Measurements from ENCODE around the gene LCOR. TPM values are rescaled to one million over a fixed set of nuclear protein-coding genes. Genes with fewer than 3 reads are reported as not detected.

The LCOR gene
- polyA plus RNA-seq, 2 donors = 2.9 to 5.9 TPM

DNA sequence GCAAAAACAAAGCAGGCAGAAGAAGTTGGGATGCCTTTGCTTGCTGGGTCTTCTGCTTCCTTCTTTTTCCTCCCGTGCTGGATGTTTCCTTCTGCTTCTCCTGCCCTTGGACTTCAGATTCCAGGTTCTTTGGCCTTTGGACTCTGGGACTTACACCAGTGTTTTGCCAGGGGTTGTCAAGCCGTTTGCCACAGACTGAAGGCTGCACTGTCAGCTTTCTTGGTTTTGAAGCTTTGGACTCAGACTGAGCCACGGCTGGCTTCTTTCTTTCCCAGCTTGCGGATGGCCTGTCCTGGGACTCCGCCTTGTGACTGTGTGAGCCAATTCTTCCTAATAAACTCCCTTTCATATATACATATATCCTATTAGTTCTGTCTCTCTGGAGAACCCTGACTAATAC lies 11.3 kb upstream of the LCOR start:
- whole genome bisulfite sequencing, 2 donors = 71 to 73% methylated on average over 5 of the region's 5 CpGs
- Histone ChIP-seq H3K36me3 (ENCODE audit: control insufficient read depth in 2 of 2, insufficient read depth in 2 of 2, low read length in 1 of 2) (no peaks in the 10 kb centered on the region), H3K9me3 (ENCODE audit: control insufficient read depth in 2 of 2, insufficient read depth in 1 of 2, low read depth in 1 of 2, low read length in 1 of 2) (no peaks in the 10 kb centered on the region), H3K4me1 (ENCODE audit: control insufficient read depth in 2 of 2, insufficient read depth in 2 of 2, low read length in 1 of 2) (no peaks in the 10 kb centered on the region), H3K27ac (ENCODE audit: low read depth in 2 of 2, low read length in 1 of 2) (no peak overlapping the region), H3K4me3 (ENCODE audit: low read depth in 1 of 2, low read length in 2 of 2) (no peak overlapping the region), H3K27me3 (ENCODE audit: control insufficient read depth in 1 of 2, insufficient read depth in 2 of 2, low read length in 2 of 2) (no peaks in the 10 kb centered on the region)

GRCh38 chr10:96826438-96826837 lies 5.7 kb upstream of the LCOR start:
- 71 to 82% methylated on average over 1 of the region's 1 CpG for WGBS, 2 donors
- Histone ChIP-seq H3K36me3 (ENCODE audit: control insufficient read depth in 2 of 2, insufficient read depth in 2 of 2, low read length in 1 of 2) (no peaks in the 10 kb centered on the region), H3K9me3 (ENCODE audit: control insufficient read depth in 2 of 2, insufficient read depth in 1 of 2, low read depth in 1 of 2, low read length in 1 of 2) (no peaks in the 10 kb centered on the region), H3K27ac (ENCODE audit: low read depth in 2 of 2, low read length in 1 of 2) (no peak overlapping the region), H3K27me3 (ENCODE audit: control insufficient read depth in 1 of 2, insufficient read depth in 2 of 2, low read length in 2 of 2) (no peaks in the 10 kb centered on the region), H3K4me3 (ENCODE audit: low read depth in 1 of 2, low read length in 2 of 2) (no peak overlapping the region), H3K4me1 (ENCODE audit: control insufficient read depth in 2 of 2, insufficient read depth in 2 of 2, low read length in 1 of 2) (no peaks in the 10 kb centered on the region)

- H3K4me1 ChIP-seq (ENCODE audit: control insufficient read depth in 2 of 2, insufficient read depth in 2 of 2, low read length in 1 of 2) = no peaks in the 10 kb centered on the region
- no peak overlapping the region for H3K4me3 ChIP-seq (ENCODE audit: low read depth in 1 of 2, low read length in 2 of 2)
- H3K27ac ChIP-seq (ENCODE audit: low read depth in 2 of 2, low read length in 1 of 2) = no peak overlapping the region
- H3K27me3 ChIP-seq (ENCODE audit: control insufficient read depth in 1 of 2, insufficient read depth in 2 of 2, low read length in 2 of 2) = no peaks in the 10 kb centered on the region
- H3K9me3 ChIP-seq (ENCODE audit: control insufficient read depth in 2 of 2, insufficient read depth in 1 of 2, low read depth in 1 of 2, low read length in 1 of 2) = no peaks in the 10 kb centered on the region
- WGBS, 2 donors = 92 to 94% methylated on average over 5 of the region's 5 CpGs
- no peaks in the 10 kb centered on the region for H3K36me3 ChIP-seq (ENCODE audit: control insufficient read depth in 2 of 2, insufficient read depth in 2 of 2, low read length in 1 of 2)
These were observed 3.5 kb upstream of the LCOR start for GRCh38 chr10:96828609-96829008.

DNA sequence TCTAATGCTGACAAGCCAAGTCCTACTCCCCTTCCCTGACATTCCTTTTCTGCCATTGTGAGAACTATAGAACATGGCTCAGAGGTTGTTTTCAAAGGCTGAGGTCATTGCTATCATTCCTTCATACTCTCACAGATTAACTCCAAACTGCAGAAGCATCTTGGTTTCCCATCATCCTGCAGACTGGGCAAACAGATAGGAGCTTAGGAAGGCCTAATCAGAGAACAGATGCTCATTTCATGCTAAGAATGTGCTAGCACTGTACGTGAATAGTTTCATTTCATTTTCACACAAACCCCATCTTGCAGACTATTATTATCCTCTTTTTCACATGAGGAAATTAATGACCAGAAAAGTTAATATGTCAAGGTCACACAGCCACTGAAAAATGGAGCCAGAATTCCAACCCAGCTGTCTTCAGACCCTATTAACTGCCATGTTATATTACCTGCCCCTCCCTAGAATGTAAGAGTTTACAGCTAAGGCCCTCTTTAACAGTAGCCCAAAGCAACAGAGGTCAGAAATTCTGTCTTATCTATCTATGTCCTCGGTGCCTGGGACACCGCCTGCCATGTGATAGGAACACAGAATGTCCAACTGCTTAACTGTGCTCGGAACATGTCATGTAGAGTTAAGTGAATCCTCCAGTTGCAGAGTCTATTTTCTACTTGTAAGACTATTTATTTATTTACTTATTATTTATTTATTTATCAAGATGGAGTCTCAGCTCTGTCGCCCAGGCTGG lies 2.9 kb upstream of the LCOR start:
- Histone ChIP-seq H3K27me3 (ENCODE audit: control insufficient read depth in 1 of 2, insufficient read depth in 2 of 2, low read length in 2 of 2) (no peaks in the 10 kb centered on the region), H3K4me3 (ENCODE audit: low read depth in 1 of 2, low read length in 2 of 2) (no peak overlapping the region), H3K36me3 (ENCODE audit: control insufficient read depth in 2 of 2, insufficient read depth in 2 of 2, low read length in 1 of 2) (no peaks in the 10 kb centered on the region), H3K27ac (ENCODE audit: low read depth in 2 of 2, low read length in 1 of 2) (no peak overlapping the region), H3K4me1 (ENCODE audit: control insufficient read depth in 2 of 2, insufficient read depth in 2 of 2, low read length in 1 of 2) (no peaks in the 10 kb centered on the region), H3K9me3 (ENCODE audit: control insufficient read depth in 2 of 2, insufficient read depth in 1 of 2, low read depth in 1 of 2, low read length in 1 of 2) (no peaks in the 10 kb centered on the region)
- WGBS, 2 donors = 92 to 93% methylated on average over 5 of the region's 5 CpGs

- H3K4me1 ChIP-seq (ENCODE audit: control insufficient read depth in 2 of 2, insufficient read depth in 2 of 2, low read length in 1 of 2) = no peaks in the 10 kb centered on the region
- H3K9me3 ChIP-seq (ENCODE audit: control insufficient read depth in 2 of 2, insufficient read depth in 1 of 2, low read depth in 1 of 2, low read length in 1 of 2) = no peaks in the 10 kb centered on the region
- H3K27me3 ChIP-seq (ENCODE audit: control insufficient read depth in 1 of 2, insufficient read depth in 2 of 2, low read length in 2 of 2) = no peaks in the 10 kb centered on the region
- no peak overlapping the region for H3K4me3 ChIP-seq (ENCODE audit: low read depth in 1 of 2, low read length in 2 of 2)
- WGBS, 2 donors = 36 to 38% methylated on average over 17 of the region's 17 CpGs
- no peaks in the 10 kb centered on the region for H3K36me3 ChIP-seq (ENCODE audit: control insufficient read depth in 2 of 2, insufficient read depth in 2 of 2, low read length in 1 of 2)
- H3K27ac ChIP-seq (ENCODE audit: low read depth in 2 of 2, low read length in 1 of 2) = no peak overlapping the region
These were observed 1.4 kb upstream of the LCOR start for GRCh38 chr10:96830511-96831199.

GRCh38 chr10:96831200-96831866 lies 765 bp upstream of the LCOR start:
- Histone ChIP-seq H3K36me3 (ENCODE audit: control insufficient read depth in 2 of 2, insufficient read depth in 2 of 2, low read length in 1 of 2) (no peaks in the 10 kb centered on the region), H3K4me3 (ENCODE audit: low read depth in 1 of 2, low read length in 2 of 2) (peak overlapping the region; percentile 93 to 95), H3K4me1 (ENCODE audit: control insufficient read depth in 2 of 2, insufficient read depth in 2 of 2, low read length in 1 of 2) (peaks cover 0 to 2% of the 10 kb centered on the region in 2 donors), H3K27ac (ENCODE audit: low read depth in 2 of 2, low read length in 1 of 2) (peak overlapping the region; percentile 96 to 99), H3K9me3 (ENCODE audit: control insufficient read depth in 2 of 2, insufficient read depth in 1 of 2, low read depth in 1 of 2, low read length in 1 of 2) (no peaks in the 10 kb centered on the region), H3K27me3 (ENCODE audit: control insufficient read depth in 1 of 2, insufficient read depth in 2 of 2, low read length in 2 of 2) (no peaks in the 10 kb centered on the region)
- WGBS, 2 donors = 17 to 18% methylated on average over 14 of the region's 14 CpGs

DNA sequence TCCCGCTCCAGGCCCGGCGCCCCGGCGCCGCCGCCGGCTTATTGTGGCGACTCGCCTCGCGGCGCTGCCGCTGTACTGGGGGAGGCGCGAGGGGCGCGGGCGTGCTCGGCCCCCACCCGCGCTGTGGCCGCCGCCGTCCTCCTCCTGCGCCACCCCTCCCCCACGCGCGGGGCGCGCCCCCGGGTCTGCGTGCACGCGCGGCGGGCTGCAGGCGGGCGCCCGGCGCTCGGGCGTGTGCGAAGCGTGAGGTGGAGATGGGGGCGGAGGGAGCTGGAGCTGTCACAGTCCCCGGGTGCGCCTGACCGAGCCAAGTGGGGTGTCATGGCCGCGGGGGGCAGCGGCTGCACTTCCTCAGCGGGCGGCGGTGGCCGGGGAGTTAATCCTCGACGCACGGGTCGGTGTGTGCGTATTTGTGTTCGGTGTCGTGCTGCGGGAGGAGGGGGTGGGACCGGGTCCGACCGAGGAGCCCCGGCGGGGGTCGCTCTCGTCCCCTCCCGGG lies 672 bp downstream of the LCOR start:
- 0 to 1% methylated on average over 41 to 72 of the region's 72 CpGs for WGBS, 2 donors
- peak overlapping the region; percentile 93 to 95 for H3K4me3 ChIP-seq (ENCODE audit: low read depth in 1 of 2, low read length in 2 of 2)

DNA sequence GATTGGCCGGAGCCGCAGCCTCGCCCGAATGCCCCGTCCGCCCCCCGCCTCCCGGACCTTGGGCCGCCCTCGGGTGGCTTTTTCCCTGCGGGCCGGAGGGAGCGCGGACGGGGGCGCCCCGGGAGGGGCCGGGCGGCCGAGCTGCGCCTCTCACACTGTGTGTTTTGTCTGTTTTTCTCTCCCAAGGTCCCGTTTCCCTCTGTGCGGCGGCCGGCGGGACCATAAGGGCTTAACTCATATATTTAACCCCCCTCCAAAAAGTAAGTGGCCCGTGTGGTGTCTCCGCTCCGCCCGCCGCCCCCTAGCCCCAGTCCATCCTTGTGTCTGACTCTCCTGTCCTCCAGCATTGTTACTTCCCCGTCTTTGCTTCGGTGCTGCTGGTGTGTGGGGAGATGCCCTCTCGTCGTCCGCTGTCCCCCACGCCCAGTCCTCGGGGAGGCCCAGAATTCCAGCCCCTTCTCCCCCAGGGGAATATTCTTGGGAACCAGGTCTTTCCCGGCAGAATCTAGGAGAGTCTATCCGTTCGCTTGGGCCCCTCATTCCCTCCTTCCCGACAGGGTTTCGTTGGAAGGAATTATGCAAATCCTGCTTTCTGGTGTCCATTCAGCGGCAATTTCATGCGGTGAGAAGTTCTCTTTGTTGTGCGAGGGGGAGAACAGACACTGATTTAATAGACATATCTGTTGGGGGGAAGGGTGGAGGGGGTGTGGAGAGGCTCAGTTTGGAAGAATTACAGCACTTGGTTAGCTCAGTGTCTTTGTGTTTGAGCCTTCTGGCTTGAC lies 1.3 kb downstream of the LCOR start:
- Histone ChIP-seq H3K36me3 (ENCODE audit: control insufficient read depth in 2 of 2, insufficient read depth in 2 of 2, low read length in 1 of 2) (no peaks in the 10 kb centered on the region), H3K4me1 (ENCODE audit: control insufficient read depth in 2 of 2, insufficient read depth in 2 of 2, low read length in 1 of 2) (peaks cover 0 to 2% of the 10 kb centered on the region in 2 donors), H3K27ac (ENCODE audit: low read depth in 2 of 2, low read length in 1 of 2) (peak overlapping the region; percentile 96 to 99), H3K27me3 (ENCODE audit: control insufficient read depth in 1 of 2, insufficient read depth in 2 of 2, low read length in 2 of 2) (no peaks in the 10 kb centered on the region), H3K9me3 (ENCODE audit: control insufficient read depth in 2 of 2, insufficient read depth in 1 of 2, low read depth in 1 of 2, low read length in 1 of 2) (no peaks in the 10 kb centered on the region), H3K4me3 (ENCODE audit: low read depth in 1 of 2, low read length in 2 of 2) (peak overlapping the region; percentile 93 to 95)
- WGBS, 2 donors = 1 to 2% methylated on average over 40 to 46 of the region's 46 CpGs

More for the DNA sequence above, 672 bp downstream of the LCOR start:
- Histone ChIP-seq H3K4me1 (ENCODE audit: control insufficient read depth in 2 of 2, insufficient read depth in 2 of 2, low read length in 1 of 2) (peaks cover 0 to 2% of the 10 kb centered on the region in 2 donors), H3K36me3 (ENCODE audit: control insufficient read depth in 2 of 2, insufficient read depth in 2 of 2, low read length in 1 of 2) (no peaks in the 10 kb centered on the region), H3K9me3 (ENCODE audit: control insufficient read depth in 2 of 2, insufficient read depth in 1 of 2, low read depth in 1 of 2, low read length in 1 of 2) (no peaks in the 10 kb centered on the region), H3K27ac (ENCODE audit: low read depth in 2 of 2, low read length in 1 of 2) (peak overlapping the region; percentile 96 to 99), H3K27me3 (ENCODE audit: control insufficient read depth in 1 of 2, insufficient read depth in 2 of 2, low read length in 2 of 2) (no peaks in the 10 kb centered on the region)

DNA sequence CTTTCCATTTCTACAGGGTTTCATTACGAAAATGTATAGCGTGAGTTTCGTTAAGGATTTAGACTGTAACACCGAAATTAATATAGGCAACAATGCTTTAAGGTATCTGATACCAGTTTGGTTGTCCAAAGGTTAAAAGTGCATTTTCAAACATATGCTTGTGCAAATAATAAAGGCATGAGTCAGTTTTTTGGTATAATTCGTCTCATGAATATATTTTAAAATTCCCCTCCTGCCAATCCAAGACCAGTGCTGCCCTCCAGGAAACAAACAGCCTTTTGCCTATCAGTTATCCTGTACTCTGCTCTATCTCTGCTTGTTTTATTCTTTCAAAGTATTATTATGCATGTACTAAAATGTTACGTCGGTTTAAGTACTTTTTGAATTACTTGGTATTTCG lies 2.0 kb downstream of the LCOR start:
- H3K27me3 ChIP-seq (ENCODE audit: control insufficient read depth in 1 of 2, insufficient read depth in 2 of 2, low read length in 2 of 2) = no peaks in the 10 kb centered on the region
- H3K9me3 ChIP-seq (ENCODE audit: control insufficient read depth in 2 of 2, insufficient read depth in 1 of 2, low read depth in 1 of 2, low read length in 1 of 2) = no peaks in the 10 kb centered on the region
- H3K36me3 ChIP-seq (ENCODE audit: control insufficient read depth in 2 of 2, insufficient read depth in 2 of 2, low read length in 1 of 2) = no peaks in the 10 kb centered on the region
- WGBS, 2 donors = 28 to 42% methylated on average over 8 of the region's 8 CpGs
- peak overlapping the region in 1 of 2 donors; percentile 93 for H3K4me3 ChIP-seq (ENCODE audit: low read depth in 1 of 2, low read length in 2 of 2)
- no peak overlapping the region for H3K27ac ChIP-seq (ENCODE audit: low read depth in 2 of 2, low read length in 1 of 2)
- peaks cover 0 to 2% of the 10 kb centered on the region in 2 donors for H3K4me1 ChIP-seq (ENCODE audit: control insufficient read depth in 2 of 2, insufficient read depth in 2 of 2, low read length in 1 of 2)

Measured in esophagus (tissue), 2 donors.